ENCODE results near the gene CD276. TPM values are rescaled to one million over a fixed set of nuclear protein-coding genes. Genes with fewer than 3 reads are reported as not detected.

The CD276 gene
- total RNA-seq (ENCODE audit: low replicate concordance), result 85.0 and 183 TPM in 2 replicates

GRCh38 chr15:73683777-73684580 is at the start of gene CD276:
Gene CD276, plus strand, starts transcription at chr15:73684383. Its CDS starts 15,257 bp downstream, at chr15:73699640.

GRCh38 chr15:73753250-73754130 is 69.3 kb downstream of the CD276 start, which contains the start of gene INSYN1:
Gene INSYN1, minus strand, starts transcription at chr15:73753351. Its CDS starts 2,221 bp downstream, at chr15:73751130.

Other genes starting within 250 kb of the CD276 start
- gene REC114, start 241.2 kb upstream of the CD276 start, total RNA-seq (ENCODE audit: low replicate concordance), result not detected in 2 replicates
- 103 and 117 TPM in 2 replicates for gene NPTN, start 51.0 kb upstream of the CD276 start, total RNA-seq (ENCODE audit: low replicate concordance)
- 0.45 and 20.1 TPM in 2 replicates for gene INSYN1, start 69.0 kb downstream of the CD276 start, total RNA-seq (ENCODE audit: low replicate concordance)
- not detected in 2 replicates for gene TBC1D21, start 189.2 kb downstream of the CD276 start, total RNA-seq (ENCODE audit: low replicate concordance)
- 126 and 130 TPM in 2 replicates for gene LOXL1, start 242.1 kb downstream of the CD276 start, total RNA-seq (ENCODE audit: low replicate concordance)